ENCODE data around the gene TRIP12. TPM values are rescaled to one million over a fixed set of nuclear protein-coding genes. Genes with fewer than 3 reads are reported as not detected.
A peak's percentile ranks its signal among the peaks of the same experiment; 100 is the strongest.
"Not testable (repeated sequence)": the region's sequence is repeated elsewhere in the genome, so short reads cannot be mapped to it uniquely, and the experiment has no call there.

Gene TRIP12
- total RNA-seq, 1 experiment from 2014 or later, result 145 TPM

- DNase-seq (ENCODE audit: low read depth), result no peak
These were observed 42.4 kb downstream of the TRIP12 start for GRCh38 chr2:229879191-229879950.

GRCh38 chr2:229875549-229875948 lies 46.3 kb downstream of the TRIP12 start:
- no peak for DNase-seq (ENCODE audit: low read depth)

GRCh38 chr2:229874647-229875046 lies 47.2 kb downstream of the TRIP12 start:
- DNase-seq (ENCODE audit: low read depth), result no peak

- no peak for DNase-seq (ENCODE audit: low read depth)
These were observed 48.7 kb downstream of the TRIP12 start for GRCh38 chr2:229873123-229873581.

- no peak for DNase-seq (ENCODE audit: low read depth)
These were observed 50.7 kb downstream of the TRIP12 start for GRCh38 chr2:229870903-229871656.

- DNase-seq (ENCODE audit: low read depth), result no peak
These were observed 52.6 kb downstream of the TRIP12 start for GRCh38 chr2:229869226-229869625.

GRCh38 chr2:229868794-229869193 lies 53.0 kb downstream of the TRIP12 start:
- DNase-seq (ENCODE audit: low read depth), result peak; percentile 10

GRCh38 chr2:229865033-229865432 lies 56.8 kb downstream of the TRIP12 start:
- DNase-seq (ENCODE audit: low read depth), result no peak

- DNase-seq (ENCODE audit: low read depth), result no peak
These were observed 60.4 kb downstream of the TRIP12 start for GRCh38 chr2:229861431-229861830.

- no peak for DNase-seq (ENCODE audit: low read depth)
These were observed 61.5 kb downstream of the TRIP12 start for GRCh38 chr2:229860334-229860733.

GRCh38 chr2:229858351-229858750 lies 63.5 kb downstream of the TRIP12 start:
- DNase-seq (ENCODE audit: low read depth), result no peak

- DNase-seq (ENCODE audit: low read depth), result no peak
These were observed 64.2 kb downstream of the TRIP12 start for GRCh38 chr2:229857634-229858033.

GRCh38 chr2:229856413-229856812 lies 65.4 kb downstream of the TRIP12 start:
- DNase-seq (ENCODE audit: low read depth), result no peak

GRCh38 chr2:229855116-229855515 lies 66.7 kb downstream of the TRIP12 start:
- no peak for DNase-seq (ENCODE audit: low read depth)

GRCh38 chr2:229852565-229852964 lies 69.2 kb downstream of the TRIP12 start:
- DNase-seq (ENCODE audit: low read depth), result no peak

- DNase-seq (ENCODE audit: low read depth), result no peak
These were observed 69.9 kb downstream of the TRIP12 start for GRCh38 chr2:229851870-229852269.

- DNase-seq (ENCODE audit: low read depth), result not testable (repeated sequence)
These were observed 71.2 kb downstream of the TRIP12 start for GRCh38 chr2:229850355-229851275.

- DNase-seq (ENCODE audit: low read depth), result no peak
These were observed 72.7 kb downstream of the TRIP12 start for GRCh38 chr2:229849073-229849472.

- DNase-seq (ENCODE audit: low read depth), result no peak
These were observed 78.2 kb downstream of the TRIP12 start for GRCh38 chr2:229843613-229844012.

GRCh38 chr2:229838729-229839128 lies 83.1 kb downstream of the TRIP12 start:
- no peak for DNase-seq (ENCODE audit: low read depth)

- no peak for DNase-seq (ENCODE audit: low read depth)
These were observed 85.0 kb downstream of the TRIP12 start for GRCh38 chr2:229836847-229837246.

Data from LHCN-M2 (cell line).